Osteoblast (primary cell): ENCODE data around the gene FLT1. TPM values are rescaled to one million over a fixed set of nuclear protein-coding genes. Genes with fewer than 3 reads are reported as not detected.

Experiments
- DNase-seq: peaks from one replicate; pipeline ENCODE4 v3.0.0; 2011; ENCODE audit warnings: low spot score, mixed read lengths; ENCODE audit not compliant: insufficient read length; ENCODE audit errors: missing footprints
- H2AFZ ChIP-seq: 2 replicates; pipeline ENCODE4 v1.6.0; 2011; ENCODE audit warnings: mild to moderate bottlenecking, low read length
- H3K27ac ChIP-seq: 2 replicates; pipeline ENCODE4 v1.5.1; 2011; ENCODE audit warnings: mild to moderate bottlenecking, low read depth, low read length, moderate library complexity
- H3K27me3 ChIP-seq: 2 replicates; pipeline ENCODE4 v1.6.0; 2012; ENCODE audit warnings: mild to moderate bottlenecking, control low read depth, inconsistent platforms, low read length, moderate library complexity; ENCODE audit not compliant: insufficient read depth
- H3K36me3 ChIP-seq: 2 replicates; pipeline ENCODE4 v1.5.1; 2011; ENCODE audit warnings: mild to moderate bottlenecking, low read length, control low read depth, moderate library complexity; ENCODE audit not compliant: insufficient read depth
- H3K4me1 ChIP-seq: 2 replicates; pipeline ENCODE4 v1.5.1; 2011; ENCODE audit warnings: mild to moderate bottlenecking, low read length, control low read depth, moderate library complexity; ENCODE audit not compliant: insufficient read depth
- H3K4me2 ChIP-seq: 2 replicates; pipeline ENCODE4 v1.6.0; 2011; ENCODE audit warnings: mild to moderate bottlenecking, low read length; ENCODE audit not compliant: insufficient read depth
- H3K4me3 ChIP-seq: fragments of 200-600 bp; sonication (generic); 3 replicates; pipeline ENCODE4 v1.5.1; 2012; ENCODE audit warnings: mild to moderate bottlenecking, low read length, inconsistent platforms; ENCODE audit not compliant: insufficient read depth
- H3K79me2 ChIP-seq: 2 replicates; pipeline ENCODE4 v1.6.0; 2012; ENCODE audit warnings: mild to moderate bottlenecking, low read length, control low read depth, inconsistent platforms; ENCODE audit not compliant: insufficient read depth
- H3K9me3 ChIP-seq: 2 replicates; pipeline ENCODE4 v1.5.1; 2011; ENCODE audit warnings: low read depth, low read length, control low read depth
- H4K20me1 ChIP-seq: 2 replicates; pipeline ENCODE4 v1.6.0; 2012; ENCODE audit warnings: mild to moderate bottlenecking, low read length, control low read depth; ENCODE audit not compliant: insufficient read depth
- CTCF ChIP-seq: IDR thresholded peaks from 2 replicates; pipeline ENCODE4 v1.5.1; 2011; ENCODE audit warnings: mild to moderate bottlenecking, low read depth, low read length, moderate library complexity; ENCODE audit errors: extremely low read depth
- total RNA-seq: library from RNA; depleted of rRNA; stranded (reverse); fragments of >200 nt; gene quantifications from 2 replicates; pipeline ENCODE4 v1.2.3, GENCODE V29; 2012

Gene FLT1
- total RNA-seq, 1 donor, result not detected

- H3K4me3 ChIP-seq, result no peak overlapping the region
- peaks cover 10% of the 10 kb centered on the region for H3K4me1 ChIP-seq
- no peak overlapping the region for H2AFZ ChIP-seq
- no peaks in the 10 kb centered on the region for H4K20me1 ChIP-seq
- H3K4me2 ChIP-seq, result no peak overlapping the region
- H3K27me3 ChIP-seq, result no peaks in the 10 kb centered on the region
- no peak overlapping the region for H3K27ac ChIP-seq
- no peaks in the 10 kb centered on the region for H3K9me3 ChIP-seq
- no peak for DNase-seq
- no peak for TF ChIP-seq CTCF
- no peaks in the 10 kb centered on the region for H3K36me3 ChIP-seq
- no peaks in the 10 kb centered on the region for H3K79me2 ChIP-seq
Observed at GRCh38 chr13:28473044-28473443, 21.9 kb downstream of the FLT1 start.

- H2AFZ ChIP-seq, result no peak overlapping the region
- no peaks in the 10 kb centered on the region for H3K27me3 ChIP-seq
- no peak for TF ChIP-seq CTCF
- DNase-seq, result no peak
- no peak overlapping the region for H3K4me2 ChIP-seq
- H3K4me3 ChIP-seq, result no peak overlapping the region
- H3K9me3 ChIP-seq, result no peaks in the 10 kb centered on the region
- no peaks in the 10 kb centered on the region for H4K20me1 ChIP-seq
- H3K79me2 ChIP-seq, result no peaks in the 10 kb centered on the region
- no peaks in the 10 kb centered on the region for H3K36me3 ChIP-seq
- H3K27ac ChIP-seq, result no peak overlapping the region
- H3K4me1 ChIP-seq, result peaks cover 9% of the 10 kb centered on the region
Observed at GRCh38 chr13:28471421-28471820, 23.5 kb downstream of the FLT1 start.

GRCh38 chr13:28470296-28470695, 24.6 kb downstream of the FLT1 start:
- no peaks in the 10 kb centered on the region for H4K20me1 ChIP-seq
- no peak overlapping the region for H3K27ac ChIP-seq
- H2AFZ ChIP-seq, result no peak overlapping the region
- H3K9me3 ChIP-seq, result no peaks in the 10 kb centered on the region
- H3K79me2 ChIP-seq, result no peaks in the 10 kb centered on the region
- no peaks in the 10 kb centered on the region for H3K4me1 ChIP-seq
- no peaks in the 10 kb centered on the region for H3K36me3 ChIP-seq
- TF ChIP-seq CTCF, result no peak
- H3K27me3 ChIP-seq, result no peaks in the 10 kb centered on the region
- H3K4me2 ChIP-seq, result no peak overlapping the region
- DNase-seq, result no peak
- no peak overlapping the region for H3K4me3 ChIP-seq

GRCh38 chr13:28469316-28469715, 25.6 kb downstream of the FLT1 start:
- Histone ChIP-seq H3K27ac (no peak overlapping the region), H3K4me2 (no peak overlapping the region), H3K4me1 (no peaks in the 10 kb centered on the region), H2AFZ (no peak overlapping the region), H3K4me3 (no peak overlapping the region), H3K9me3 (no peaks in the 10 kb centered on the region), H4K20me1 (no peaks in the 10 kb centered on the region), H3K27me3 (no peaks in the 10 kb centered on the region), H3K36me3 (no peaks in the 10 kb centered on the region), H3K79me2 (no peaks in the 10 kb centered on the region)
- TF ChIP-seq CTCF, result no peak
- no peak for DNase-seq
